Measurements from ENCODE around the gene EPHB1. TPM values are rescaled to one million over a fixed set of nuclear protein-coding genes. Genes with fewer than 3 reads are reported as not detected.
A peak's percentile ranks its signal among the peaks of the same experiment; 100 is the strongest.

EPHB1 gene
- total RNA-seq, 1 experiment from 2014 or later: 0.11 TPM

DNA sequence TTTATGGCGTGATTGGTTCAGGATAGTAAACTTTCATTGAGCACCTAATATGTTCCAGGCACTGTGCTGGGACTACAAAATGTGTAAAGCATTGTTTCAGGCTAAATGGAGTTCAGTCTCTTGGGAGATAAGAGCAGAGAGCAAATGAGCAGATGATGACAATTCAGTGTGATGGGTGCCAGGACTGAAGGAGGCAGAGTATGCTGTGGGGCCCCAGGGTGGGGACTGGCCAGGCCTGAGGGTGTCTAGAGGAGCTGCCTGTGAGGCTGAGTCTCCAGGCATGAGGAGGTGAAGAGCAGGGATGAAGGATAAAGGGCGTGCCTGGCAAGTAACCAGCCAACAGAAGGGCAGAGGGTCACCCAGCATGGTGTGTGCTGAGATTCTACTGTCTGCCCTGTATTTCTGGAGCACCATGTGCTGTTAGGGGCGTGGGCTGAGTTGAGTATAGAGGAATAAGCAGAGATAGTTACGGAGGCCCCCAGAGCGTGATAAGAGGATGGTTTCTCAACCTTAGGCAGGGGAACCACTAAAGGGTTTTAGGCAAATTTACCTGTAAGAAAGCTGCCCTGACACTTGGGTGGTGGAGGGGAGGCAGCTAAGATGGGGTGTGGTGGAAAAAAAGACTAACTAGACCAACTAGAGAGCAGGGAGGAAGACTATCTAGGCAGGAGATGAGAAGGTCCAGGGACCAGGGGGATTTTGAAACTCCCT lies 38.5 kb downstream of the EPHB1 start:
- no peaks in the 10 kb centered on the region for H3K36me3 ChIP-seq (ENCODE audit: insufficient read depth, low read length, poor library complexity, severe bottlenecking)
- no peak overlapping the region for H3K27ac ChIP-seq (ENCODE audit: low read depth, low read length, poor library complexity, severe bottlenecking)
- no TSS peak for BruUV-seq (replicated peaks)
- no peak overlapping the region for H3K4me3 ChIP-seq (ENCODE audit: low read depth, low read length, poor library complexity, severe bottlenecking)
- no peaks in the 10 kb centered on the region for H3K9me3 ChIP-seq (ENCODE audit: low read depth, low read length, poor library complexity, severe bottlenecking)
- ChIA-PET POLR2A (ENCODE audit: low non-redundant PET) (no interaction called here), CTCF (no interaction called here)
- no peaks in the 10 kb centered on the region for H3K4me1 ChIP-seq (ENCODE audit: insufficient read depth, low read length, poor library complexity, severe bottlenecking)
- H3K27me3 ChIP-seq (replicated peaks; ENCODE audit: insufficient read depth, low read depth, low read length, poor library complexity): peaks cover 8% of the 10 kb centered on the region
- intact Hi-C loops (cut with micrococcal nuclease; ENCODE audit: unreplicated experiment): no loop called here
- no peak for TF ChIP-seq EZH2 (IDR thresholded peaks at IDR 0.05; ENCODE audit: borderline replicate concordance, low read depth, low read length, poor library complexity, severe bottlenecking)
- TF ChIP-seq, protein P1, sequence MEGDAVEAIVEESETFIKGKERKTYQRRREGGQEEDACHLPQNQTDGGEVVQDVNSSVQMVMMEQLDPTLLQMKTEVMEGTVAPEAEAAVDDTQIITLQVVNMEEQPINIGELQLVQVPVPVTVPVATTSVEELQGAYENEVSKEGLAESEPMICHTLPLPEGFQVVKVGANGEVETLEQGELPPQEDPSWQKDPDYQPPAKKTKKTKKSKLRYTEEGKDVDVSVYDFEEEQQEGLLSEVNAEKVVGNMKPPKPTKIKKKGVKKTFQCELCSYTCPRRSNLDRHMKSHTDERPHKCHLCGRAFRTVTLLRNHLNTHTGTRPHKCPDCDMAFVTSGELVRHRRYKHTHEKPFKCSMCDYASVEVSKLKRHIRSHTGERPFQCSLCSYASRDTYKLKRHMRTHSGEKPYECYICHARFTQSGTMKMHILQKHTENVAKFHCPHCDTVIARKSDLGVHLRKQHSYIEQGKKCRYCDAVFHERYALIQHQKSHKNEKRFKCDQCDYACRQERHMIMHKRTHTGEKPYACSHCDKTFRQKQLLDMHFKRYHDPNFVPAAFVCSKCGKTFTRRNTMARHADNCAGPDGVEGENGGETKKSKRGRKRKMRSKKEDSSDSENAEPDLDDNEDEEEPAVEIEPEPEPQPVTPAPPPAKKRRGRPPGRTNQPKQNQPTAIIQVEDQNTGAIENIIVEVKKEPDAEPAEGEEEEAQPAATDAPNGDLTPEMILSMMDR (conservative IDR thresholded peaks at IDR 0.05; ENCODE audit: low read depth, low read length): no peak
- DNase-seq (ENCODE audit: low spot score): no peak

DNA sequence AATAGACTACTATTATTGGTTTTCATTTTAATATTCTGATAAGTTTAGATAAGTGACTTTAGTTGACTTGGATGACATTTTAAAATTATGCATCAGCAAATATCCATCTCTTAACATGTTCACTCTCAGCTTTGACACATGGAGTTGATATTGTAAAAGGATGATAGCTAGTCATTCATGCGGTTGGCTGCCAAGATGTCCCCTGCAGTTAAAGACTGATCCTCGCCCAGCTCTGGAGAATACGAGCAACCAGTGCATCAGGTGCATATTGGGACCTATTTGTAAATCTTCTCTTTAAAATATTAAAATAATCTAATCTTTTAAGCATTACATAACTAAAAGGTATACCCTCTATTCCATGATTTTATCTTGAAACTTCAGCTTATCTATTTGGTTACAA lies 41.9 kb downstream of the EPHB1 start:
- ChIA-PET CTCF (no interaction called here), POLR2A (ENCODE audit: low non-redundant PET) (no interaction called here)
- peak; percentile 21 for DNase-seq (ENCODE audit: low spot score)
- H3K4me1 ChIP-seq (ENCODE audit: insufficient read depth, low read length, poor library complexity, severe bottlenecking): no peaks in the 10 kb centered on the region
- TF ChIP-seq EZH2 (IDR thresholded peaks at IDR 0.05; ENCODE audit: borderline replicate concordance, low read depth, low read length, poor library complexity, severe bottlenecking): no peak
- TF ChIP-seq, protein P1 (conservative IDR thresholded peaks at IDR 0.05; ENCODE audit: low read depth, low read length): no peak
- intact Hi-C loops (cut with micrococcal nuclease; ENCODE audit: unreplicated experiment): no loop called here
- no peaks in the 10 kb centered on the region for H3K9me3 ChIP-seq (ENCODE audit: low read depth, low read length, poor library complexity, severe bottlenecking)
- H3K36me3 ChIP-seq (ENCODE audit: insufficient read depth, low read length, poor library complexity, severe bottlenecking): no peaks in the 10 kb centered on the region
- no peak overlapping the region for H3K4me3 ChIP-seq (ENCODE audit: low read depth, low read length, poor library complexity, severe bottlenecking)
- no peak overlapping the region for H3K27ac ChIP-seq (ENCODE audit: low read depth, low read length, poor library complexity, severe bottlenecking)
- H3K27me3 ChIP-seq (replicated peaks; ENCODE audit: insufficient read depth, low read depth, low read length, poor library complexity): peaks cover 3% of the 10 kb centered on the region
- BruUV-seq (replicated peaks): no TSS peak

DNA sequence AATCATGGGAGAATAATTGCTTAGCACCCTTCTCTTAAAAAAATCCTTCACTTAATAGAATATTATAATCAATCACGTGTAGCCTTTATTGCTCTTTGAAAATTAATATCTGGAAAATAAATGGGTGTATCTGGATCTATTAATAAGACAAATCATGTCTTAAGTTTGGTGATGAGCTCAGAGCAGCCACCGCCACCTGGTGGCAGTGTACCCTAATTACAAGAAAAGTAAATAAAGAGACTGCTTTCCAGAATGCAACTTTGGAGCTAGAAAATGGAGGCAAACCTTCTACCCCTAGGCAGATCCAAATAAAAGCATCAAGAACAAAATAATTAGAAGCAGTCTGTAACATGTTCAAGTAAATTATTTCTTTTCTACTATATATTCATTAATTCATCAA lies 43.5 kb downstream of the EPHB1 start:
- no peak for TF ChIP-seq EZH2 (IDR thresholded peaks at IDR 0.05; ENCODE audit: borderline replicate concordance, low read depth, low read length, poor library complexity, severe bottlenecking)
- TF ChIP-seq, protein P1 (conservative IDR thresholded peaks at IDR 0.05; ENCODE audit: low read depth, low read length): peak; percentile 47; the same call in 1 of the 2 replicates
- ChIA-PET CTCF (interaction anchor here (1.0 kb wide), 1 partner anchor 44 kb away, joined by 5 read pairs; the partner anchor contains the start of gene EPHB1), POLR2A (ENCODE audit: low non-redundant PET) (no interaction called here)
- no peaks in the 10 kb centered on the region for H3K9me3 ChIP-seq (ENCODE audit: low read depth, low read length, poor library complexity, severe bottlenecking)
- no peak overlapping the region for H3K4me3 ChIP-seq (ENCODE audit: low read depth, low read length, poor library complexity, severe bottlenecking)
- no peak overlapping the region for H3K27ac ChIP-seq (ENCODE audit: low read depth, low read length, poor library complexity, severe bottlenecking)
- H3K4me1 ChIP-seq (ENCODE audit: insufficient read depth, low read length, poor library complexity, severe bottlenecking): no peaks in the 10 kb centered on the region
- no TSS peak for BruUV-seq (replicated peaks)
- peaks cover 6% of the 10 kb centered on the region for H3K27me3 ChIP-seq (replicated peaks; ENCODE audit: insufficient read depth, low read depth, low read length, poor library complexity)
- intact Hi-C loops (cut with micrococcal nuclease; ENCODE audit: unreplicated experiment): no loop called here
- no peaks in the 10 kb centered on the region for H3K36me3 ChIP-seq (ENCODE audit: insufficient read depth, low read length, poor library complexity, severe bottlenecking)
- DNase-seq (ENCODE audit: low spot score): no peak

Measured in A673 (cell line).